ENCODE measurements around the gene PLOD2.

- TF ChIP-seq CTCF (IDR thresholded peaks at IDR 0.05) (no peak), POLR2A (IDR thresholded peaks at IDR 0.05) (no peak)
Measured at GRCh38 chr3:146148468-146148931, 12.5 kb downstream of the PLOD2 start.

Data from tibial nerve (tissue), 3 donors.